Esophagus squamous epithelium (tissue), 4 donors: ENCODE measurements around the gene SLC25A20.

Experiments used
- CTCF ChIP-seq, 6 experiments: fragments of 450-650 bp in 4 of 6; fragments of 200-600 bp in 2 of 6; sonication (generic) in 2 of 6; IDR thresholded peaks; one replicate each; pipeline ENCODE4 v1.5.1; 2016 to 2019; ENCODE audit warnings: antibody characterized with exemption in 6 of 6, mild to moderate bottlenecking in 4 of 6, moderate library complexity in 4 of 6
- POLR2A ChIP-seq, 4 donors: fragments of 450-650 bp; IDR thresholded peaks; one replicate each; pipeline ENCODE4 v1.6.1; 2017; ENCODE audit warnings: antibody characterized with exemption in 4 of 4, mild to moderate bottlenecking in 4 of 4, moderate library complexity in 3 of 4

DNA sequence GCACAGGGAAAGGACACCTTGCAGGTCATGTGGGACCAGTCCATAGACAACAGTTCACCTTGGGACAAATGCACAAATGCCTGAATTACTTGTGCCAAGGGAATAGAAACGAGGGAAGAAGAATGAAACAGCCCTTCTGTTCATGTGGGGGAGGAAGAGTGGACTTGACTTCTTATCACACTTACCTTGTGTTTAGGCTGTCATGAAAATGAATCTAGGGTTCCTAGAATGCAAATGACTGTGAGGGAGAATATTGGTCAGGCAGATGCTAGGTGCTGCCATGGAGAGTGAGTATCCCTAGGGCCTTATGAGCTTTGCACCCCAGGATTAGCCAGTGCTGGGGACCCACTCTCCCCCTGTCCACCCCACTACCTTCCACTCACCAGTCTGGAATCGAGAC lies 40.0 kb downstream of the SLC25A20 start:
- TF ChIP-seq CTCF (IDR thresholded peaks at IDR 0.05): no peak
- TF ChIP-seq POLR2A (IDR thresholded peaks at IDR 0.05): no peak
